ENCODE data around the gene SEMA5B. TPM values are rescaled to one million over a fixed set of nuclear protein-coding genes. Genes with fewer than 3 reads are reported as not detected.

The SEMA5B gene
- total and polyA plus RNA-seq, 2 of the 4 experiments (the other 2 are of a cell fraction), result not detected

- no peak for TF ChIP-seq CTCF (conservative IDR thresholded peaks at IDR 0.05; ENCODE audit: low read depth, low read length)
- TF ChIP-seq CHD1 (IDR thresholded peaks at IDR 0.05; ENCODE audit: low read depth, low read length), result no peak
- no peak for TF ChIP-seq RFX5 (IDR thresholded peaks at IDR 0.05; ENCODE audit: low read depth, low read length)
Observed at GRCh38 chr3:122942239-122942638, 85.3 kb downstream of the SEMA5B start (continued).

All from IMR-90 (cell line).